Spinal cord (tissue), 10 donors: ENCODE data around the gene AKAP6. TPM values are rescaled to one million over a fixed set of nuclear protein-coding genes. Genes with fewer than 3 reads are reported as not detected.

ENCODE experiments used
- DNase-seq, 6 donors: peaks; one replicate each; pipeline versions ENCODE4 v3.0.0 to v3.0.0-alpha.2; 2013 to 2015; ENCODE audit warnings: low spot score in 6 of 6, low read depth in 4 of 6
- H3K27ac ChIP-seq: one replicate; pipeline ENCODE4 v1.5.1; 2013; ENCODE audit warnings: low read depth, low read length, control low read depth
- H3K27me3 ChIP-seq: one replicate; pipeline ENCODE4 v1.6.1; 2013; ENCODE audit warnings: low read length; ENCODE audit not compliant: control insufficient read depth, insufficient read depth
- H3K36me3 ChIP-seq: one replicate; pipeline ENCODE4 v1.6.1; 2013; ENCODE audit warnings: low read length; ENCODE audit not compliant: control insufficient read depth, insufficient read depth
- H3K4me1 ChIP-seq: one replicate; pipeline ENCODE4 v1.6.1; 2013; ENCODE audit warnings: low read length; ENCODE audit not compliant: control insufficient read depth, insufficient read depth
- H3K4me3 ChIP-seq: one replicate; pipeline ENCODE4 v1.5.1; 2013; ENCODE audit warnings: low read depth, low read length, control low read depth
- H3K9me3 ChIP-seq: one replicate; pipeline ENCODE4 v1.6.1; 2013; ENCODE audit warnings: low read length; ENCODE audit not compliant: control insufficient read depth, insufficient read depth
- WGBS: methylation state at CpG from one replicate; pipeline ENCODE4 v1.1.5; 2013; ENCODE audit warnings: missing lambda C conversion rate; ENCODE audit not compliant: insufficient coverage; 5-methylcytosine and 5-hydroxymethylcytosine counted together
- polyA plus RNA-seq, 2 donors: library from polyadenylated mRNA; unstranded; fragments of 120-200 nt; gene quantifications; one replicate each; pipeline ENCODE4 v1.2.1, GENCODE V29; 2013; ENCODE audit not compliant: insufficient read length in 2 of 2
- total RNA-seq, 2 donors: library from RNA; depleted of rRNA in 1 of 2; stranded (reverse); fragments of 120-200 nt in 1 of 2; fragments of >200 nt in 1 of 2; gene quantifications; one replicate each; pipeline versions ENCODE4 v1.2.3 to v1.2.4, GENCODE V29; 2013 to 2014
- donor health status: healthy.

AKAP6 gene
- total and polyA plus RNA-seq, 4 donors: 42.6 to 126 (median 78.7) TPM

- Histone ChIP-seq H3K4me1 (no peaks in the 10 kb centered on the region), H3K9me3 (no peaks in the 10 kb centered on the region), H3K27ac (no peak overlapping the region), H3K27me3 (no peaks in the 10 kb centered on the region), H3K36me3 (no peaks in the 10 kb centered on the region), H3K4me3 (no peak overlapping the region)
- no peak for DNase-seq
- 100% methylated on average over 1 of the region's 1 CpG for WGBS
These were observed 485.6 kb downstream of the AKAP6 start for GRCh38 chr14:32814721-32815120.

GRCh38 chr14:32816588-32816987 is 487.5 kb downstream of the AKAP6 start:
- Histone ChIP-seq H3K9me3 (no peaks in the 10 kb centered on the region), H3K4me1 (no peaks in the 10 kb centered on the region), H3K27me3 (no peaks in the 10 kb centered on the region), H3K4me3 (no peak overlapping the region), H3K27ac (no peak overlapping the region), H3K36me3 (no peaks in the 10 kb centered on the region)
- no peak for DNase-seq

- H3K4me3 ChIP-seq: no peak overlapping the region
- DNase-seq: no peak
- no peaks in the 10 kb centered on the region for H3K4me1 ChIP-seq
- no peaks in the 10 kb centered on the region for H3K36me3 ChIP-seq
- no peaks in the 10 kb centered on the region for H3K27me3 ChIP-seq
- H3K9me3 ChIP-seq: no peaks in the 10 kb centered on the region
- H3K27ac ChIP-seq: no peak overlapping the region
- no CpG with 5 or more reads among the region's 2 CpGs for WGBS
These were observed 488.7 kb downstream of the AKAP6 start for GRCh38 chr14:32817780-32818179.

GRCh38 chr14:32818581-32818980 is 489.5 kb downstream of the AKAP6 start:
- no peaks in the 10 kb centered on the region for H3K27me3 ChIP-seq
- peak in 1 of 6 donors; percentile 56 for DNase-seq
- H3K4me1 ChIP-seq: no peaks in the 10 kb centered on the region
- no peak overlapping the region for H3K4me3 ChIP-seq
- no peaks in the 10 kb centered on the region for H3K36me3 ChIP-seq
- 83% methylated on average over 3 of the region's 4 CpGs for WGBS
- no peak overlapping the region for H3K27ac ChIP-seq
- no peaks in the 10 kb centered on the region for H3K9me3 ChIP-seq

- Histone ChIP-seq H3K27ac (no peak overlapping the region), H3K4me3 (no peak overlapping the region), H3K36me3 (no peaks in the 10 kb centered on the region), H3K27me3 (no peaks in the 10 kb centered on the region), H3K9me3 (no peaks in the 10 kb centered on the region), H3K4me1 (no peaks in the 10 kb centered on the region)
- DNase-seq: no peak
- no CpG with 5 or more reads among the region's 1 CpG for WGBS
These were observed 491.1 kb downstream of the AKAP6 start for GRCh38 chr14:32820181-32820580.

GRCh38 chr14:32820682-32821081 is 491.6 kb downstream of the AKAP6 start:
- Histone ChIP-seq H3K4me1 (no peaks in the 10 kb centered on the region), H3K4me3 (no peak overlapping the region), H3K9me3 (no peaks in the 10 kb centered on the region), H3K36me3 (no peaks in the 10 kb centered on the region), H3K27me3 (no peaks in the 10 kb centered on the region), H3K27ac (no peak overlapping the region)
- no peak for DNase-seq

GRCh38 chr14:32821964-32822653 is 493.0 kb downstream of the AKAP6 start:
- WGBS: no CpG with 5 or more reads among the region's 7 CpGs
- Histone ChIP-seq H3K4me3 (no peak overlapping the region), H3K4me1 (peaks cover 5% of the 10 kb centered on the region), H3K27me3 (no peaks in the 10 kb centered on the region), H3K36me3 (no peaks in the 10 kb centered on the region), H3K27ac (no peak overlapping the region), H3K9me3 (no peaks in the 10 kb centered on the region)
- DNase-seq: peak in 1 of 6 donors; percentile 79

GRCh38 chr14:32823706-32824105 is 494.6 kb downstream of the AKAP6 start:
- Histone ChIP-seq H3K27me3 (no peaks in the 10 kb centered on the region), H3K4me1 (peaks cover 5% of the 10 kb centered on the region), H3K27ac (no peak overlapping the region), H3K9me3 (no peaks in the 10 kb centered on the region), H3K36me3 (no peaks in the 10 kb centered on the region), H3K4me3 (no peak overlapping the region)
- DNase-seq: no peak
- WGBS: 86% methylated on average over 4 of the region's 5 CpGs

- Histone ChIP-seq H3K9me3 (no peaks in the 10 kb centered on the region), H3K27ac (no peak overlapping the region), H3K4me1 (peaks cover 5% of the 10 kb centered on the region), H3K27me3 (no peaks in the 10 kb centered on the region), H3K36me3 (no peaks in the 10 kb centered on the region), H3K4me3 (no peak overlapping the region)
- WGBS: 89% methylated on average over 1 of the region's 3 CpGs
- no peak for DNase-seq
These were observed 495.1 kb downstream of the AKAP6 start for GRCh38 chr14:32824195-32824594.

GRCh38 chr14:32825058-32825457 is 496.0 kb downstream of the AKAP6 start:
- H3K4me1 ChIP-seq: peaks cover 5% of the 10 kb centered on the region
- peak overlapping the region; percentile 86 for H3K27ac ChIP-seq
- no peaks in the 10 kb centered on the region for H3K9me3 ChIP-seq
- WGBS: 57% methylated on average over 2 of the region's 4 CpGs
- H3K27me3 ChIP-seq: no peaks in the 10 kb centered on the region
- no peak for DNase-seq
- no peaks in the 10 kb centered on the region for H3K36me3 ChIP-seq
- no peak overlapping the region for H3K4me3 ChIP-seq
